Measurements from ENCODE around the gene CLCN1. TPM values are rescaled to one million over a fixed set of nuclear protein-coding genes. Genes with fewer than 3 reads are reported as not detected.

The CLCN1 gene
- total RNA-seq, 1 donor from 2014 or later: not detected

DNA sequence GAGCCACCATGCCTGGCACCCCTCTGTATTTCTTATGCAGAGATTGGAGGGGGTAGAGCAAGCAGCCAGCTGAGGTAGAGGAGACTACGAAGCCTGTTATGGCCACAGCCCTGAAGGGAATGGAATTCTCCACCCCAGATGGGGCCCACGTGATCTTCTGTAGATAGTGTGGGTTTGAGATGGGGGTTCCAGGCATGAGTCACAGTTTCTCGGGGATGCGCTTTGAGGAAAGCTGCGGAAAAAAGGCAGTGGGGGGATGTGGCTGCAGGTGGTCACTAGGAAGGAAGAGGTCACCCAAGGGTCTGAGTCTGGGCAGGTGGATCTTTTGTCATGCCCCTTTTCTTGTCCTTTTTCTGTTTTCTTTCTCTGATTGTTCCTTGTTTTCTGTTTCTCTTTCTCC, 35.1 kb downstream of the CLCN1 start:
- Histone ChIP-seq H3K27ac (no peak overlapping the region), H3K9me3 (no peaks in the 10 kb centered on the region), H3K27me3 (no peaks in the 10 kb centered on the region), H3K36me3 (no peaks in the 10 kb centered on the region), H3K4me3 (no peak overlapping the region), H3K4me1 (peaks cover under 1% of the 10 kb centered on the region)
- TF ChIP-seq, protein P1, sequence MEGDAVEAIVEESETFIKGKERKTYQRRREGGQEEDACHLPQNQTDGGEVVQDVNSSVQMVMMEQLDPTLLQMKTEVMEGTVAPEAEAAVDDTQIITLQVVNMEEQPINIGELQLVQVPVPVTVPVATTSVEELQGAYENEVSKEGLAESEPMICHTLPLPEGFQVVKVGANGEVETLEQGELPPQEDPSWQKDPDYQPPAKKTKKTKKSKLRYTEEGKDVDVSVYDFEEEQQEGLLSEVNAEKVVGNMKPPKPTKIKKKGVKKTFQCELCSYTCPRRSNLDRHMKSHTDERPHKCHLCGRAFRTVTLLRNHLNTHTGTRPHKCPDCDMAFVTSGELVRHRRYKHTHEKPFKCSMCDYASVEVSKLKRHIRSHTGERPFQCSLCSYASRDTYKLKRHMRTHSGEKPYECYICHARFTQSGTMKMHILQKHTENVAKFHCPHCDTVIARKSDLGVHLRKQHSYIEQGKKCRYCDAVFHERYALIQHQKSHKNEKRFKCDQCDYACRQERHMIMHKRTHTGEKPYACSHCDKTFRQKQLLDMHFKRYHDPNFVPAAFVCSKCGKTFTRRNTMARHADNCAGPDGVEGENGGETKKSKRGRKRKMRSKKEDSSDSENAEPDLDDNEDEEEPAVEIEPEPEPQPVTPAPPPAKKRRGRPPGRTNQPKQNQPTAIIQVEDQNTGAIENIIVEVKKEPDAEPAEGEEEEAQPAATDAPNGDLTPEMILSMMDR (IDR thresholded peaks at IDR 0.05): no peak
- no peak for TF ChIP-seq POLR2AphosphoS5 (IDR thresholded peaks at IDR 0.05; ENCODE audit: insufficient read depth in 1 of 2, low read depth in 1 of 2)
- no peak for TF ChIP-seq POLR2A (IDR thresholded peaks at IDR 0.05)
- no peak for DNase-seq (ENCODE audit: extremely low spot score in 2 of 2)
- intact Hi-C loops (cut with DNase I): no loop called here

- TF ChIP-seq, protein P1 (IDR thresholded peaks at IDR 0.05): no peak
- TF ChIP-seq POLR2AphosphoS5 (IDR thresholded peaks at IDR 0.05; ENCODE audit: insufficient read depth in 1 of 2, low read depth in 1 of 2) (no peak), POLR2A (IDR thresholded peaks at IDR 0.05) (no peak)
- Histone ChIP-seq H3K4me1 (no peaks in the 10 kb centered on the region), H3K9me3 (no peaks in the 10 kb centered on the region), H3K27ac (no peak overlapping the region), H3K4me3 (no peak overlapping the region), H3K27me3 (no peaks in the 10 kb centered on the region), H3K36me3 (no peaks in the 10 kb centered on the region)
- intact Hi-C loops (cut with DNase I): no loop called here
- no peak for DNase-seq (ENCODE audit: extremely low spot score in 2 of 2)
These were observed 35.7 kb downstream of the CLCN1 start for GRCh38 chr7:143351574-143351973.

DNA sequence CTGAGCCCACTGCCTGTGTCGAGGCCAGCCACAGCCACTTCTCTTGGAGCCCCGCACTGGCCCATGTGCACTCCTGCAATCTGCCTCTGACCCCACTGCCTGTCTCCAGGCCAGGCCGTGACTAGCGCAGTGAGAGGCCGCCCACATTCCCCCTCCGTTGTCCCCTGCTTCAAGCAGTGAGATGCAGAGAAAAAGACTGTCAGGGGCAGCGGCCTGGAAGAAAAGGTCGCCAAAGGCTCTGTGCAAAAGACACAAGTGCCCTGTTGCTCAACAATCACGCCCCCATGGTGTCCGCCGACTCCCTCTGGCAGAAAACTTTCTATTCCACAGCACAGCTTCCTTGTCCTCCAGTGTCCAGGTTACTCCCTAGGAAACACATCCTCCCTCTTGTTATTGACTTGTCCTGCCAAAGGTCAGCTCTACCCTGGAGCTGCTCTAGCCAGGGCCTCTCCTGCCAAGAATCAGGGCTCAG, 36.7 kb downstream of the CLCN1 start:
- H3K9me3 ChIP-seq: no peaks in the 10 kb centered on the region
- no peaks in the 10 kb centered on the region for H3K4me1 ChIP-seq
- DNase-seq (ENCODE audit: extremely low spot score in 2 of 2): no peak
- H3K4me3 ChIP-seq: no peak overlapping the region
- intact Hi-C loops (cut with DNase I): no loop called here
- no peak for TF ChIP-seq POLR2AphosphoS5 (IDR thresholded peaks at IDR 0.05; ENCODE audit: insufficient read depth in 1 of 2, low read depth in 1 of 2)
- TF ChIP-seq, protein P1 (IDR thresholded peaks at IDR 0.05): no peak
- TF ChIP-seq POLR2A (IDR thresholded peaks at IDR 0.05): no peak
- no peaks in the 10 kb centered on the region for H3K27me3 ChIP-seq
- no peak overlapping the region for H3K27ac ChIP-seq
- H3K36me3 ChIP-seq: no peaks in the 10 kb centered on the region

DNA sequence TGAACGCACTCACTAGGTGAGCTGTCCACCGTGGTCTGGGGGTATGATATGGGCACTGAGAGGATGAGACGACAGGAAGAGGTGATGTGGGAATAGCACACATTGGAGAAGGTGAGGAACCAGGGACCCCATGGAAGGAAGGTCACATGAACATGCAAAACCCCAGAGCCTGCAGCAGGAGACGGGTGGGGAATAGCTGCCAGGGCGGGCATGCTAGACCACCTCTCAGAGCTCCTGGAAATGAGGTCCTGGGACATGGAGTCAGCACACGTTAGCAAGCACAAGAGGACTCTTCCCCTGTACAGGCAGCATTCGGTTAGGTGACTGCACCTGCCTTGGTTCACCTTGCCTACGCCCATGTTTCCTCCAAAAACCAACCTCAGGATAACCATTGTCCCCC, 38.5 kb downstream of the CLCN1 start:
- no peaks in the 10 kb centered on the region for H3K27me3 ChIP-seq
- intact Hi-C loops (cut with DNase I): no loop called here
- H3K4me1 ChIP-seq: no peaks in the 10 kb centered on the region
- no peaks in the 10 kb centered on the region for H3K9me3 ChIP-seq
- DNase-seq (ENCODE audit: extremely low spot score in 2 of 2): no peak
- TF ChIP-seq POLR2AphosphoS5 (IDR thresholded peaks at IDR 0.05; ENCODE audit: insufficient read depth in 1 of 2, low read depth in 1 of 2) (no peak), POLR2A (IDR thresholded peaks at IDR 0.05) (no peak)
- TF ChIP-seq, protein P1 (IDR thresholded peaks at IDR 0.05): no peak
- H3K4me3 ChIP-seq: no peak overlapping the region
- no peaks in the 10 kb centered on the region for H3K36me3 ChIP-seq
- H3K27ac ChIP-seq: no peak overlapping the region

DNA sequence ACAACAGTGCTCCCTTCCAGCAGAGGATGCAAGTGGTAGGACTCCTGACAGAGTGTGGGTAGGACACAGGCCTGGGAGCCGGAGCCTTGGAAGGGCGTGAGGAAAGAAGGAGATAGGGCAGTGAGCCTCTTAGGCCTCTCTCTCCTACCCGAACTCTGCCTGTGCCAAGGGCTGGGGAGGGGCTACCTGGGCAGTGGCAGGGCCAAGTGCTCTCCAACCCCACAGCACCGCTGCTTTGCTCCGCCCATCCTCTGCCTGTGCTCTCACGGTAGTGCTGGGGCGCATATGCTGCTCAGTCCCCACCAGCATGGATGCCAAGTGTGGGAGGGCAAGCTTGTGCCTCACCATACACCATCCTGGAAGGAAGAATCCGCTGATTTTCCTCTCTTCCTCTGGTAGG, 39.1 kb downstream of the CLCN1 start:
- intact Hi-C loops (cut with DNase I): no loop called here
- no peak overlapping the region for H3K27ac ChIP-seq
- H3K4me3 ChIP-seq: no peak overlapping the region
- no peaks in the 10 kb centered on the region for H3K36me3 ChIP-seq
- TF ChIP-seq POLR2A (IDR thresholded peaks at IDR 0.05) (no peak), POLR2AphosphoS5 (IDR thresholded peaks at IDR 0.05; ENCODE audit: insufficient read depth in 1 of 2, low read depth in 1 of 2) (no peak)
- TF ChIP-seq, protein P1 (IDR thresholded peaks at IDR 0.05): no peak
- DNase-seq (ENCODE audit: extremely low spot score in 2 of 2): no peak
- no peaks in the 10 kb centered on the region for H3K27me3 ChIP-seq
- no peaks in the 10 kb centered on the region for H3K9me3 ChIP-seq
- H3K4me1 ChIP-seq: no peaks in the 10 kb centered on the region

Data from vagina (tissue), 2 donors.